ENCODE data around the gene LCA5L.

DNA sequence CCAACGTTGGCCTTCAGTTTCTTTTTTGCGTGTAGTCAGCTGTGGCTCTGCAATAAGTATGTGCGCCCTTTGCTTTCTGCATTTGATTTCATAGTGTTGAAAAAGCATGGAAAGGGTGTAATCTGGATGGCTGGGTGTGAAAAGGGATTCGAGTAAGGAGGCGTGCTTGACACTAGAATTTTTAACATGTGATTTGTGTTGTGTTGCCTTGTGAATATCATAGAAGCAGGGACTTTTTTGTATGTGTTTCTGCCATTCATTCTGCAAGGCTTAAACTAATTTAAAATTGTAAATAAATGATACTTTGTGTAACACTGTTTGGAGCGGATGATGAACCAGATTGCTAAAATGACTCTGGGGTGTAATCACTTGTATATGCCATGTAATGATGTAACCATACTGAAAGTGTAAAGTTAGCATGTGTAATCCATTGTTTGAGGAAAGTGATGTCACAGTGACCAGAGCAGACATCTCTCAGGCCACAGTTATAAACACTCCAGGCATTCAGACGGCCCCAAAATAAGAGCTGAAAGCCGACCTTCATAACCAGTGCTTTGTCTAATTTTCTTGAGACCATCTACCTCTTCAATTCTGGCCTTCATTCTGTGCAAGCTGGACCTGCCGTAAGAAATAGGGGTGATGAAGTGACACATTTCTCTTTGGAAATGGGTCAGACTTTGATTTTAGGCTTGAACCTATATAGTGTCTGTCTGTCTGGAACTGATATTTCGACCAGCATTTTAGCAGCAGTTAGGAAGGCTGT is 6.8 kb upstream of the LCA5L start:
- TF ChIP-seq, protein P1, sequence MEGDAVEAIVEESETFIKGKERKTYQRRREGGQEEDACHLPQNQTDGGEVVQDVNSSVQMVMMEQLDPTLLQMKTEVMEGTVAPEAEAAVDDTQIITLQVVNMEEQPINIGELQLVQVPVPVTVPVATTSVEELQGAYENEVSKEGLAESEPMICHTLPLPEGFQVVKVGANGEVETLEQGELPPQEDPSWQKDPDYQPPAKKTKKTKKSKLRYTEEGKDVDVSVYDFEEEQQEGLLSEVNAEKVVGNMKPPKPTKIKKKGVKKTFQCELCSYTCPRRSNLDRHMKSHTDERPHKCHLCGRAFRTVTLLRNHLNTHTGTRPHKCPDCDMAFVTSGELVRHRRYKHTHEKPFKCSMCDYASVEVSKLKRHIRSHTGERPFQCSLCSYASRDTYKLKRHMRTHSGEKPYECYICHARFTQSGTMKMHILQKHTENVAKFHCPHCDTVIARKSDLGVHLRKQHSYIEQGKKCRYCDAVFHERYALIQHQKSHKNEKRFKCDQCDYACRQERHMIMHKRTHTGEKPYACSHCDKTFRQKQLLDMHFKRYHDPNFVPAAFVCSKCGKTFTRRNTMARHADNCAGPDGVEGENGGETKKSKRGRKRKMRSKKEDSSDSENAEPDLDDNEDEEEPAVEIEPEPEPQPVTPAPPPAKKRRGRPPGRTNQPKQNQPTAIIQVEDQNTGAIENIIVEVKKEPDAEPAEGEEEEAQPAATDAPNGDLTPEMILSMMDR (IDR thresholded peaks at IDR 0.05; ENCODE audit: poor library complexity), result no peak
- TF ChIP-seq EZH2 (IDR thresholded peaks at IDR 0.05; ENCODE audit: borderline replicate concordance), result no peak

All from hepatocyte (in vitro differentiated cells).